ENCODE measurements around the gene RALY. TPM values are rescaled to one million over a fixed set of nuclear protein-coding genes. Genes with fewer than 3 reads are reported as not detected.

RALY gene
- total RNA-seq, 1 donor from 2014 or later: 62.3 TPM

DNA sequence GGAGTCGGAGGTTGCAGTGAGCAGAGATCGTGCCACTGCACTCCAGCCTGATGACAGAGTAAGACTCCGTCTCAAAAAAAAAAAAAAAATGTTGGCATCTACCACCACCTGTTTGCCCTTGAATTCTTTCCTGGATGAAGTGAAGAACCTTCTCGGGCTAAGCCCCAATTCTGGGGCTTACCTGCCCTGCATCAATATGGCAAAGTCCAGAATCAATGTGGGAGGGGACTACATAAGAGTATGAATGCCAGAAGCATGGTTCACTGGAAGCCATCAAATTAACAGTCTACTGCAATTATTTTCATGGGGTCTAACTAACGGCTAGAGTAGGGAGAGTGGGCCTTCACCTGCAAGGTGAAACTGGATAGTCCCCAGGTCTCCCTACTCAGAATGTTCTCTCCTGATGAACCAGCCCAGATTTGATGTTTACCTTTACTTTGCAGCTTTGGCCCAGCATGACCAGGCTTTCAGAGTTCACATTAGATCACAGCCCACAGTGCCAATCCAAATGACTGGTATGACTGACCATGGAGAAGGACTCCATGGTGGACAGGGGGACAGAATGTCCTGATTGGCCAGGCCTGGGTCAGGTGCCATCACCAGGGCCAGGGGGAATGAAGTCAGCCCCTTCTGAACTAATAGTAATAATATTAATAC lies 7.0 kb upstream of the RALY start:
- DNase-seq (ENCODE audit: low read depth in 2 of 2): no peak

- DNase-seq (ENCODE audit: low read depth in 2 of 2): no peak
Measured at GRCh38 chr20:33990075-33990474, 3.6 kb upstream of the RALY start.

DNA sequence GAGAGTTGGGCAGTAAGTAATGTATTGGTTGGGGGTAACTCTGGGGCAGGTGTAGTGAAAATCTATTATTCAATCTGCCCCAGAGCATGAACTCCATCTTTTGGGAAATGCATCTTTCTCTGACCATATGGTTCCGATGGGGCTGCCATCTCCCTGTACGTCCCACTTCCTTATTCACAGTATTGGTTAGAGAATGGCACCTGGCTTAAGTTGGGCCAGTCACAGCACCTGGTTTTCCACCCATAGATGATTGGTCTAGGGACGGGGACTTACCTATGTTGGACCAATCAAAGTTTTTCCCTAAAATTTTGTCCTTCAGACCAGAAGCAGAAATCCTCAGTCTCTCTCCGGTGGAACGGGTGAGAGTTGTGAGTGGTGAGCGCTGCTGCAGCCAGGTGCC lies 2.2 kb upstream of the RALY start:
- DNase-seq (ENCODE audit: low read depth in 2 of 2): no peak

DNA sequence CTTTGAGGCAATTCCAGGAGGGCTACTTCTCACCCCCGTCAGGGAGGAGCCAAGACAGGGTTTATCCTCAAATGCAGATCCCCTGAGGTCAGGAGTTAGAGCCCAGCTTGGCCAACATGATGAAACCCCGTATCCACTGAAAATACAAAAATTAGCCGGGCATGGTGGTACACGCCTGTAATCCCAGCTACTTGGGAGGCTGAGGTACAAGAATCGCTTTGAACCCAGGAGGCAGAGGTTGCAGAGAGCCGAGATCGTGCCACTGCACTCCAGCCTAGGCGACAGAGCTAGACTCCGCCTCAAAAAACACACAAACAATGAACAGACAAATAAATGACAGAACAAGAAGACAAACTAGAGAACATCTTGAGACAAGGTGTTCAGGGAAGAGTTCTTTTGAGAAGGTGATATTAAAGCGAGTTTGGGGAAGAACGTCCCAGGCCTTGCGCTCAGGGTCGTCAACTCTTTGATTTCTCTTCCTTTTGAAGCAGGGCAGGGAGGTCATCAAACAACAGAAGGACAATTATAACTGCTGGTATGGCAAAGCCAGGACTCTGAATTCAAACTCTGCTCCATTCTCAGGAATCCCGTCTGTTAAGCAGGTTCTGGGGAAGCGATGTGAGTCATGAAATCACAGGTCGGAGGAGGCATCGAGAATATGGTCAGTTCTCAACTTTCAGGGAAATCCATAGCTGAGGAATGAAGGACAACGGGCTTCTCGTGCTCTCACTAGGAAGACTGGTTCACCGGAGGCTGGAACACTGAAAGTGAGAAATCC lies 1.4 kb upstream of the RALY start:
- DNase-seq (ENCODE audit: low read depth in 2 of 2): no peak

GRCh38 chr20:33992923-33993575 lies 662 bp upstream of the RALY start:
- DNase-seq (ENCODE audit: low read depth in 2 of 2): peak; percentile 93 to 99

DNA sequence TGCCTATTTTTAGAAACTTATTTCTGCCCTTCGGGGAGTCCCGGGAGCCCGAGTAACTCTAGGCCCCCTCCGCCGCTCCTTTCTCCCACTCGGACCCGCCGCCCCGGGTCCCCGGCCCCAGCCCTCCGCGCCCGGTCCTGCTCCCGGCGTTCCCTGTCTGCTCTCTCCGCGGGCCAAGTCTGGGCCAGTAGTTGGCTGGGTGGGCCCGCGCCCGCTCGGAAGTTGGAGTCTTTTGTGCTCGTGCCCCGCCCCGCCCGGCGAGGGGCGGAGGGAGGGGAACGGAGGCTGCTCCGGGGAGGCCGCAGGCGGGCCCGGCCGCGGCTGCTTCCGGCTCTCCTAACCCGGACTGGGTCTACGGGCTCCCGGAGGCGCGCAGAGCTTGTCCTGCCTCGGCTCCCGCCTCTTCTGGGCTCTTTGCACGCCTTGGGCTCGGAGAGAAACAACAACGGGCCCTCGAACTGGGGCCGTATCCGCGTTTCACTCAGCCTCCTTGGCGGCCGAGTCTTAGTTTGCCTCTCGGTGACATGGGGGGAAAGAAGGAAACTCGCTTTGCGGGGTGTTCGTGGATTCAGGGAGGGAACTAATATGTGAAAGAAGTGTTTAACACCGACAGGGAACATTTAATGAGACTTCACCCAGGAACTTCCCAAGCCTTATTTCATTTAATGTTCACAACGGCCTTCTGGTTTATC lies 657 bp downstream of the RALY start:
- peak; percentile 41 to 82 for DNase-seq (ENCODE audit: low read depth in 2 of 2)

- no peak for DNase-seq (ENCODE audit: low read depth in 2 of 2)
Measured at GRCh38 chr20:33995053-33995831, 1.5 kb downstream of the RALY start.

DNA sequence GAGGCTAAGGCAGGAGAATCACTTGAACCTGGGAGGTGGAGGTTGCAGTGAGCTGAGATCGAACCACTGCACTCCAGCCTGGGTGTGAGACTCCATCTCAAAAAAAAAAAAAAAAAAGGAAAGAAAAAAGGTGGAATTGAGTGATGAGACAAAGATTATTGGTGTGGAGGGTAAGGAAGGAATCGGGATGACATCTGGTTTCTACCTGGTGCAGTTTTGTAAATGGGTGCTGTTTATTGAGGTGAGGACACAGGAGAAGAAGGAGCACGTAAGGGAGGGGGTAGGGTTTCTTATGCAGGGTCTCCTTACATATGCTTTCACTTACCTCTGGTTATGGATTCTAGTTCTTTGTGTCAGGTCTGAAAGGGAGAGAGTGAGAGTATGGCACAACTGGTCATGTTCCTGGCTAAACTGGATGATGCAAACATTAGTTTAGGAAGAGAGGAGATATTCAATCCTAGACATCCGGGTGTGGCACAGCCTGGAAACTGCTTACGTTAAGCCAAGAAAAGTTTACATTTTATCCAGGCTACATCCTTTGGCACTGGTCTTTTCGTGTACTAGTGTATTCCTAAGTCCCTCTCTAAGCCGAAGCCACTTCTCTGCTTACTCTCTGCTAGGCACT lies 5.4 kb downstream of the RALY start:
- DNase-seq (ENCODE audit: low read depth in 2 of 2): no peak

DNA sequence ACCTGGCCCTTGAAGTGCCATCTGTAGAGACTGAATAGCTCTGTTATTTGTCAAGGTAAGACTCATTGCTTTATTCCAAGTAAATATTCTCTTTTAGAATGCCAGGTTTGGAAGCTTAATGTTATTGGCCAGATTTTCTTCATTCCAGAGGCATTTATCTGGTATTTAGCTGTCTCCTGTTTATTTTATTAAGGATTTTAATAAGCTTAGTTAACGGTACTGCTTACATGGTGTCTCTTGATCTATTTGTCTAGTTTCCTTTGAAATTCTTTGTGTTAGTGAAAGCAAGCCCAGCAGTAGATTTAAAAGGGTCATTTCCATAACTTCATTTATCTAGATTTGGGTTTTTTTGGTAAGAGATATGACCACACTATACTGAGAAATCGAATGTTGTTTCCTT lies 7.7 kb downstream of the RALY start:
- no peak for DNase-seq (ENCODE audit: low read depth in 2 of 2)

DNA sequence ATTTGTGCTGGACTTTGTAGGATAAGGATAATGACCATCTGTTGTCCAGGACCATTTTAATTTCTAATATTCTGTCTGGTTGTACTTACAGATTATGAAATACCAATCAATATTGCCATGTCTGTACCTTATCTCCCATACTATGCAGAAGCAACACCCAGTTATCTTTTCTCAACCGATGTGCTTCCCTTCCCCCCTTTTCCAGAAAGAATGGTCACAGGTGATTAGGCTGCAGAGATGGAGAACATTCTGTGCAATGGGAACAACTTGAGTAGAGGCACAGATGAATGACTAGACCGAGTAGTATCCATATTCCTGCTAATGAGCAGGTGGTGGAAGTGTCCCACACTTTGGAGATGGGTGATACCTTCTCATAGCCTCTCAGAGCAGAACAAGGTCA lies 10.5 kb downstream of the RALY start:
- no peak for DNase-seq (ENCODE audit: low read depth in 2 of 2)

DNA sequence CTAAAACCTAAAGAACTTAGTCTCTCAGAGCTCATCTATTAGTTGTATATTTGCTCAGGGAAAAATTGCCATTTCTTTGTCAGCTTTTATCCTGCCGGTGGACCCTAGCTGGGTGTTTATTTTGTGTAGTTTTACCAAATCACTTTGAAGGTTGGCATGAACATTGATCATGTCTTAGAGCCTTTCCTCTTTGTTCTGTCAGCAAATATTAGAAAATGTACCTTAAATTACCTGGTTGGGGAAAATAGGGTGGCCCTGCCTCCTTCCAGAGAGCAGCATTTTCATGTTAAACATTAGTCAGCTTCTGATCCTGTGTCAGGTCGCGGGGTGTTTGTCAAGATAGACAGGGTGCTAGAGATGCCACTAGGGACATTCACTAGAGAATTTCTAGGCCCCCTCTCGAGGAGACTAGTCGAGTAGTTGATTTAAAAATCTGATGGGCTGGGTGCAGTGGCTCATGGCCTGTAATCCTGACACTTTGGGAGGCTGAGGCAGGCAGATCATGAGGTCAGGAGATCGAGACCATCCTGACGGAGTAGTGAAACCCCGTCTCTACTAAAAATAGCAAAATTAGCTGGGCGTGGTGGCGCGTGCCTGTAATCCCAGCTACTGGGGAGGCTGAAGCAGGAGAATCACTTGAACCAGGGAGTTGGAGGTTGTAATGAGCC lies 11.2 kb downstream of the RALY start:
- no peak for DNase-seq (ENCODE audit: low read depth in 2 of 2)

DNA sequence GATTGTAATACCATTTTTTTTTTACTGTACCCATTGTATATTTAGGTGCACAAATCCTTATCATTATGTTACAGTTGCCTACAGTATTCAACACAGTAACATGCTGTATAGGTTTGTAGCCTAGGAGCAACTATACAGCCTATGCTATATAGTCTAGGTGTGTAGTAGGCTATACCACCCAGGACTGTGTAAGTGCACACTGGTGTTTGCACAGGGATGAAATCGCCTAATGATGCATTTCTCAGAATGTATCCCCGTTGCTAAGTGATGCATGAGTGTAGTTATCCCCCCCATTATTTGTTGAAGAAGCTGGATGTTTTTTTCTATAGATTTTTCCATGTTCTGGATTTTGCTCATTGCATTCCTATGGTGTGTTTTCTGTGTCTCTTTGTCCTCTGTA lies 12.9 kb downstream of the RALY start:
- no peak for DNase-seq (ENCODE audit: low read depth in 2 of 2)

GRCh38 chr20:34008477-34008876 lies 14.8 kb downstream of the RALY start:
- DNase-seq (ENCODE audit: low read depth in 2 of 2): no peak

- no peak for DNase-seq (ENCODE audit: low read depth in 2 of 2)
Measured at GRCh38 chr20:34010405-34010931, 16.8 kb downstream of the RALY start.

- DNase-seq (ENCODE audit: low read depth in 2 of 2): no peak
Measured at GRCh38 chr20:34011275-34011674, 17.6 kb downstream of the RALY start.

- no peak for DNase-seq (ENCODE audit: low read depth in 2 of 2)
Measured at GRCh38 chr20:34012330-34012729, 18.6 kb downstream of the RALY start.

DNA sequence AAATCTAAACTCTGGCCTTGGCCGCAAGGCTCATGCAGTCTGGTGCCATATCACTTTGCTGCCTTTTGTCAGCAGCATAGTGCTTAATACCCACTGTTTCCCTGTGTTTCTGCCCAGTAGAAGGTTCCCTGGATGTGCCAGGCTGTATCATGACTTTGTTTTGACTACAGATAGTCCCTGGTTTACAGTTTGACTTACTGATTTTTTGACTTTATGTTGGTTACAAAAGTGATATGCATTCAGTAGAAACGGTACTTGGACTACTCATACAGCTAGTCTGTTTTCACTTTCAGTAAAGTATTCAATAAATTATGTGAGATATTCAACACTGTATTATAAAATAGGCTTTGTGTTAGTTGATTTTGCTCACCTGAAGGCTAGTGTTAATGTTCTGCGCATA lies 19.0 kb downstream of the RALY start:
- no peak for DNase-seq (ENCODE audit: low read depth in 2 of 2)

GRCh38 chr20:34013554-34013953 lies 19.8 kb downstream of the RALY start:
- no peak for DNase-seq (ENCODE audit: low read depth in 2 of 2)

DNA sequence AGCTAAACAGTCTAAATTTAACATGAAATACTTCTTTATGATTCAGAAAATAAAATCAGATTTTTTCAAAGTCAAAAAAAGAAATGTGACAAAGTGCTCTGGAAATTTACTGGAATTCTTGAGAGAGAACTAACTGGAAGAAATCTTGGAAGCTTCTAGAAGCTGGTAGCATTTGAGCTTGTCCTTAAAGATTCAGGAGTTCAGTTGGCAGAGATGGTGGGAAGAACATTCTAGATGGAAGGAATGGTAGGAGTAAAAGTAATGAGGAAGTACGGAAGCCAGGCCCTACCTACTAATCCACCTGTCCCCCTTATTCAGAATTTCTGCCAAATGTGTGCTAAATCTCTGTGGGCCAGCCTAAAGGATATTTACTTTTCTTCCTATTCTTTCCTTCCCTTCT lies 21.2 kb downstream of the RALY start:
- no peak for DNase-seq (ENCODE audit: low read depth in 2 of 2)

All from dermis microvascular lymphatic vessel endothelial cell (primary cell).